GM20431 (cell line): ENCODE measurements around the gene RASA4.
"Not testable (repeated sequence)": the region's sequence is repeated elsewhere in the genome, so short reads cannot be mapped to it uniquely, and the experiment has no call there.

Experiments
- in situ Hi-C: fragments of 300-500 bp; cut with MseI, MboI; formaldehyde crosslinking; loops from one replicate; pipeline ENCODE4 v1.15.0; 2020; ENCODE audit warnings: low sequenced_read_pairs; ENCODE audit not compliant: unreplicated experiment

RASA4 gene

GRCh38 chr7:102545288-102545687 is 71.3 kb downstream of the RASA4 start:
- in situ Hi-C loops = not testable (repeated sequence)

- in situ Hi-C loops = not testable (repeated sequence)
These were observed 72.2 kb downstream of the RASA4 start for GRCh38 chr7:102544372-102544771.

- in situ Hi-C loops = not testable (repeated sequence)
These were observed 73.0 kb downstream of the RASA4 start, which contains the start of gene UPK3BL2 for GRCh38 chr7:102543596-102543995. TSS of gene UPK3BL2 (minus strand) at chr7:102543696. CDS start at chr7:102543636, 60 bp downstream.

GRCh38 chr7:102542771-102543170 is 73.8 kb downstream of the RASA4 start:
- in situ Hi-C loops = not testable (repeated sequence)

- in situ Hi-C loops = not testable (repeated sequence)
These were observed 74.5 kb downstream of the RASA4 start for GRCh38 chr7:102542083-102542482.

- in situ Hi-C loops = not testable (repeated sequence)
These were observed 76.0 kb downstream of the RASA4 start for GRCh38 chr7:102540604-102541003.

GRCh38 chr7:102535062-102535615 is 81.4 kb downstream of the RASA4 start:
- in situ Hi-C loops = not testable (repeated sequence)

GRCh38 chr7:102532127-102532526 is 84.4 kb downstream of the RASA4 start:
- in situ Hi-C loops = not testable (repeated sequence)

- in situ Hi-C loops = not testable (repeated sequence)
These were observed 85.0 kb downstream of the RASA4 start for GRCh38 chr7:102531583-102531982.

- in situ Hi-C loops = not testable (repeated sequence)
These were observed 88.4 kb downstream of the RASA4 start for GRCh38 chr7:102527822-102528793.

GRCh38 chr7:102527182-102527581 is 89.4 kb downstream of the RASA4 start:
- in situ Hi-C loops = not testable (repeated sequence)

- in situ Hi-C loops = not testable (repeated sequence)
These were observed 91.8 kb downstream of the RASA4 start for GRCh38 chr7:102524803-102525202.
